ENCODE data around the gene SIGLEC12.
"Not testable (repeated sequence)": the region's sequence is repeated elsewhere in the genome, so short reads cannot be mapped to it uniquely, and the experiment has no call there.

SIGLEC12 gene

DNA sequence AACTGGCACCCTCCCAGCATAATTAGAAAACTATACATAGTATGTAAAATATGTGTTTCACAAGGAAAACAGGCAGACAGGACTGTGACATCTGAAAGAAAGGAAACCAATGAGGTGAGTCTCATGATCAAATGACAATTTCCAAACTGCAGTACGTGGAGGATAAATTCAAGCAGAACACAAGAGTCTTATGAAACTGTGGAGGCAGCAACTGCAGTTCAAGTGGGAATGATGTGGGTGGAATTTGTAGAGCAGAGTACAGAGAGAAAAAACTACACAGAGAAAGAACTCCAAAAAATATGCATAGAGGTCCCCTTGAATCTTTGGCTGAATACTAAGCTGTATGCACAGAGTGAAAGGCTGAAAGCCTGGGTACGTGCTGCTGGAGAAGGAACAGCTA, 20.2 kb upstream of the SIGLEC12 start:
- no peak for DNase-seq

DNA sequence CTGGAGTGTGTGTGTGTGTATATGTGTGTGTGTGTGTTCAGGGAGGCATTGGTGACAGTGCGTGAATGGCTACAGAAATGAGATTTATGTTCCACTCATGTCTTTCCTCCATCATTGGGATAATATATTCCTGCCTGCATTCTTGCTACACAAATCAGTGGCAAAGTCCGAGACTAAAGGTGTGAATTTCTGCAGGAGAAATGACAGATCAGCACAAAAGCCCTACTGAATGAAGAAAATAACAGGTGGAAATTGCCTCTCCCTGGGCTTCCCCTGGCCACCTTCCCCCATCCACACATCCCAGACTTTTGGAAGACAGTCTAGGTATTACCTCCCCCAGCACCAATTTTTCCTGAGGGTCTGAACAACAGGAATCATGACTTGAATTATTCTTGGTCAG, 19.8 kb upstream of the SIGLEC12 start:
- no peak for DNase-seq

DNA sequence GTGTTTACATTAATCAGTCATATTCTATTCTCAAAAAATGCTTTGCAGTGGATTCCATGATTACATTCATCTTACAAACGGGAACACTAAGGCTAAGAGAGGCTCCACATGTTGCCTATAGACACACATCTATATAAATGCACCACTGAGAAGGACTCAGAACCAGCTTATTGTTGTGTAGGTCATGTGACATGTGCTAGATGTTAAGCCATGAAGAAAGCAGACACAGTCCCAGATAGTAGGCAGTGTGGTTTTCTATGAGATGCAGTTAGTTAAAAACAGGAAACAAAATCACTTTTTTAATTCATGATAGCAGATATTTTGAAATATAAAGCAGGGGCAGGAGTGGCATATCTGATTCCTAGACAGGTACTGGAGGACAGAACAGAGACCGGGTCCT, 19.1 kb upstream of the SIGLEC12 start:
- no peak for DNase-seq

DNA sequence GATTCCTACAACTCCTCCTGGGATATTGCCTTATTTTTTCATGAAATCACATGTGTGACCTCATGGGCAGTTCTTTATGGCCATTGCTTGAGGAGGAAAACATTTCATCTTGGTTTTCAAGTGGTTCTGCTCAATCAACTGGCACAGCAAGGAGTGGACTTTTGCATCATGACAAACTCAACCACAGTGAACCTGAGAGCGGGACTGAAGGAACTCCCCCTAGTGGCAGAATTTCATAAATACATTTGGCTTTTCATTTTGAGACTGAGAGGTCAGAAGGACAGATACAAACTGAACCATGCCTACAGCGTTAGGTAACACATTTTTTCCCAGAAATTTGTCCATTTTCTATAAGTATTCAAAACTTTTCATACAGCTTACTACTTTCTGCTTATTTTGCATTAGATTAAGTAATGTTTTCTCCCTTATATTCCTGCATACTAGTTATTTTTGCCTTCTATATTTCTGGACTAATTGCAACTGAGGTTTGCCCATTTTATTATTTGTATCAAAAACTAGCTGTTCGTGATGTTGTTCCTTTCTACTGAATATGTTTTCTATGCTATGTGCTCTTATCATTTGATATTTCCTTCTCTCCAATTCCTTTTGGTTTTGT, 13.4 kb upstream of the SIGLEC12 start:
- DNase-seq = no peak

DNA sequence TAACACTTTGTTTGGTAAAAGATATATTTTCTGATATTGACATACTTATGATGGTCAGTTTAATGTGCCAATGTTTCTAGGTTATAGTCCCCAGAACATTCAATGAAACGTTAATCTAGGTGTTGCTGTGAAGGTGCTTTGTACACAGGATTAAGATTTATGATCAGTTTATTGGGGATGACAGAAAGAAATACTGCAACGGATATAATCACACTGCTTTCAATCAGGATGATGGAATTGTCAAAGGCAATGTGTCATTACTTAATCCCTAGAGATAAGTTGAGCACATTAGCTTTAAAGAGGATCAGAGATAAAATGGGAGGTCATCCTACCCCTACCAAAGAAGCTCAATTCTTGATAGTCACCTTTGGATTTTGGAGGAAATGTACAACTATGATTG, 12.4 kb upstream of the SIGLEC12 start:
- DNase-seq = no peak

DNA sequence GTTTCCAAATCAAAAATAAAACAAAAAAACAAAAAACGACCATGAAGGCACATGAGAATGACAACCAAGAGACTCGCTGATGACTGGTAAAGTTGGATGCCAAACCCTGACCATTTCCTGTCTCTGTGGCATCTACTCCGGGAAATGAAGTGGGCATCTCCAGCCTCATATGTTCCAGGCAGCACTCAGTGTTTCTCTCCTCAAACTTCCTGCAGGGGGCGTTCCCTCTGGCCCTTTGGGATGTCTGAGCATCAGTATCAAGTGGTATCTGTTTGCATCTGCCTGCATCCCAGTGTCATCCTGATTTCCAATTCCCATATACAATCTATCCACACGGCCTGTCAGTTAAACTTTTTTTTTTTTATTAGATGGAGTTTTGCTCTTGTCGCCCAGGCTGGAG, 9.8 kb upstream of the SIGLEC12 start:
- DNase-seq = no peak

DNA sequence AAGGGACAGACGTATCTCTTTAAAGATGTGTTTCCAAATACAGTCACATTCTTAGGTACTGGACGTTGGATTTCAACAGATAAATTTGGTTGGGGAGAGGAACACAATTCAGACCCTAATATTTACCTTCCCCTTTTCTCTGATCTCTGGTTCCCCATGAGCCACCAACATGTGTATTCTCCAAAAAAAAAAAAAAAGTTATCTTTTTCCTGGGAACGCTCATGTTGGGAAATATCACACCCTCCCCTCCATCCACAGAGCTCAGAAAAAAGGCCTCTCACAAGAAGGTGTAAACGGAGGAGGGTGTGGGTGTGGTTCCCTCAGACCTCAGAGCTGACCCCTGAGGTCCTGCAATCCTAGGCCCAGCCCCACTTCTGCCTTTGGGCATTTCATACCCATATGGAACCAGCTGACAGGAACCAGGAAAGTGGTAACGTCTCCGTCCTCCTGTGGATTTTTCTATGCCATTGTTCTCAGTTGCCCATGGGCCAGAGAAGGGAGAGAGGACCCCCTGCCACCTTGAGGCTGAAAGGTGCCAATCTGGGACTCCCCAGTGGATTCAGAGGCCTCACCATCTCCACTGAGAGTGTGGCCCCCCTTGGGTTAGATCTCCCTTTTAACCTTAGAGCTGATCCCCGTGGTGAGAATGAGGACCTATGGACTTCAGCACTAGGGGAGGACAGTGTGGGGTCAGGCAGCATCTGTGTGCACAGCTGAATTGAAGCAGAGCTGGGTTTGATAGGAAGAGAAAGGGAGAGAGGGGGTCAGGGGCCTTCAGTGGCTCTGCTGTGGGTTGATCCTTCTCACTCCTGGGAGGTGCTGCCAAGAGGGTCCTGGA, 8.4 kb upstream of the SIGLEC12 start:
- no peak for DNase-seq

DNA sequence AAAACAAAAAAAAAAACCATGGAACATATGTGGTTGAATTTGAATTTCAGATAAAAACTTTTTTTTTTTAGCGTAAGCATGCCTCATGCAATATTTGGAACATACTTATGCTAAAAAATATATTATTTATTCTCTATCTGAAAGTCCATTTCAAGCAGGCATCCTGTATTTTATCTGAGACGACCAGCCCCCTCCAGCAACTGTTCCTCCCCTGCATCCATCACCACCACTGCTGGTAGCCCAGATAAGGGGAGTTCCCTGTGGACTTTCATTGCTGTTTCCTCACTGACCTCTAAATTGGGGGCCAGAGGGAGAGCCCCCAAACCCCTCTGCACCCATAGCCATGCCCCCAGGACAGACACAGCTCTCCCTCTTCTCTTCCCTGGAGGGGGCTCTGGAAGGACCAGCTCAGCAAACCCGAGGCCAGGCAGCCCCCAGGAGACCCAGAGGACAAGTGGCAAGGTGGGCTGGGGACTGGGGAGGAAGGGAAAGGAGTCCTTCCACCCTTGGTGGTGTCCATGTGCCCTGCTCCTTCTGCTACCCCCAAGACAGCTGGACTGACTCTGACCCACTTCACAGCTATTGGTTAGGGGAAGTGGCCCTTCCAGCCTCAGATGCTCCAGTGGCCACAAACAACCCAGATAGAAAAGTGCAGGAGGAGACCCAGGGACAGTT, 6.6 kb upstream of the SIGLEC12 start:
- no peak for DNase-seq

DNA sequence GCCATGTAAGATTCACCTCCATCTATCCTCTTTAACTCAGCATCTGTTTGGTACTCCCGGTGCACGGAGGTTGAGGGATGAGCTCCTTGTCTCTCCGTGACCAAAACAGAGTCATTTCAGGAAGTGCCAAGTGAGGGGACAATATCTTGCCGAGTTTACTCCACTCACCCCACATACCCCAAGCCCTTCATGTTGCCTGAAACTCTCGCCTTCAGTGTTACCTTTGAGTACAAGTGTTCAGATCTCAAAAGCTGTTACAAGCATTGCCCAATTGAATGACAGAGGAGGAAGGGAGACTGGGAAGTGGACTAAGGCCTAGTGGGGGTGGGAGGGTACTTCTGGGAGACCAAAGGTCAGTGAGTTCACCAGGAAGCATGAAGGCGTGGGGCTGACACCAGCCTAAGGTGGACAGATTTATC, 6.0 kb upstream of the SIGLEC12 start:
- no peak for DNase-seq

DNA sequence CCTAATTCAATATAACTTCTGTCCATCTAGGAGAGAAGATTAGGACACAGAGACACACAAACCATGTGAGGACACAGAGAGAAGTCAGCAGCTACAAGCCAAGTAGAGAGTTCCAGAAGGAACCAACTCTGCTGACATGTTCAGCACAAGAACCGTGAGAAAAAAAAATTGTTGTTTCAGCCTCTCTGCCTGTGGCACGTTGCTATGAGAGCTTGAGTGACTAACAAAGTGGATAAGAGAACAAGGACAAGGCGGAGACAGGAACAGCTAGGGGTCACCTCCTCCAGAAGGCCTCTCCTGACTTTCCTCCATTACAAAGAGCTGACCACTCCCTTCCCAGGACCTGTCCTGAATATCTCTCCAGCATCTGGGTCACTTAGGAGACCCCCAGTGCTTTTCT, 5.6 kb upstream of the SIGLEC12 start:
- no peak for DNase-seq

DNA sequence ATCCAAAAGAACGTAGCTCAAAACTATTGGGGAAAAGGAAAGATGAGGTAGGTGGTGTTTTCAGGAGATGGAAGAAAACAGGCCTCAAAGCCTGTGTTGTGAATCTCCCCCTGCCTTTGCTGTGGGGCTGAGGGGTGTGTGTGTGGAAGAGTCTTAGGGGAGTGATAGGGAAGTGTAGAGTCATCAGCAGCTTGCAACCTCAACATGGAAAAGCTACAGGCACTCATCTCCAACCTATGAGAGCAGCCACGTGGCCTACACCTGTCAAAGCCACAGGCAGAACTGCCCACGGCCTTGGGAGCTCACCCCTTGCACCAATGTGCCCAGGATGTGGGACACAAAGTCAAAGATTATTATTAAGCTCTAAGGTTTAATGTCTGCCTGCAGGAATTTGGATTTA, 4.3 kb upstream of the SIGLEC12 start:
- no peak for DNase-seq

DNA sequence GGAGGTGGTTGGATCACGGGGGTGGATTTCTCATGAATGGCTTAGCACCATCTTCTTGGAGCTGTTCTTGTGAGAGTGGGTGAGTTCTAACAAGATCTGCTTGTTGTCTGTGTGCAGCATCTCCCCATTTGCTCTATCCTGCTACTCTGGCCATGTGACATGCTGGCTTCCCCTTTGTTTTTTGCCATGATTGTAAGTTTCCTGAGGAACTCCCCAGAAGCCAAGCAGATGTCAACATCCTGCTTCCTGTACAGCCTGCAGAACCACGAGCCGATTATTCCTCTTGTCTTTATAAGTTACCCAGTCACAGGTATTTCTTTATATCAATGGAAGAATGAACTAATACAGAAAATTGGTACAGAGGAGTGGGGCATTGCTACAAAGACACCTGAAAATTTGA, 2.3 kb upstream of the SIGLEC12 start:
- no peak for DNase-seq

DNA sequence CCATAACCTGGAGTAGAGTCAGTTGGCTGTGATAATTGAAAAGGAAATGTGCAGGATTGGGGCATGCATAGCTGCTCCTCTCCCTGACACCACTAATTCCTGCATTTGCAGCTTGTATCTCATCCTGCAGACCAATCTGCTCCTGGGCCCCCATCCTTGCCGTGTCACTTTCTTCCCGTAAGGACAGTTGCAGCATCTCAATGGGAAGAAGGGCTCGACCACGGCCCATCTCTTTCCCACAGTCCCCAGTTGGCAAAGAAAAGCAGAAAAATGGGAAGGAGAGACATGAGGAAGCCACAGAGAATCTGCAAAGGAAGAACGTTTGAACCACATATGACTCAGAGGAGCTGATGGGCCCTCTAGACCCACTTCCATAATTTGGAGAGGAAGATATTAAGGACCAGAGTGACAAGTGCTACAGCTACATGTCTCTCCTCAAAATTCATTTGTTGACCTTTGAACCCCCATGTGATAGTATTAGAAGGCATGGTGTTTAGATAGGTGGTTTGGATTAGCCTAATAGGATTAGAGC, 1.8 kb upstream of the SIGLEC12 start:
- DNase-seq = no peak

DNA sequence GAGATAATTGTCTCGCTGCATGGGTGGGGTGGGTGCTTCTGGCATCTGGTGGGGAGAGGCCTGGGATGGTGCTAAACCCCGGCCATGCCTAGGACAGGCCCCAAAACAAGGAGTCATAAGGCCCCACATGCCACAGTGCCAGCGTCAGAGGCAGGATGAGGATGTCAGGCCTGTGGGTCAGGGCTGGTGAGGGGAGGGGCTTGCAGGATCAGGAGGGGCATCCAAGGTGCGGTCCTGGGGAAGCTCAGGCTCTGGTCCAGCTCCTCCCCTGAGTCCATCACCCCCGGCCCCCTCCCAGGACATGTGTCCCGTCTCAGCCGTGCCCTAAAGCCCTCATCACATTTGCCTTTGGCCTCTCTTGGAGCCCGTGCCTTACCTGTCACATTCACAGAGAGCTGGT, 669 bp downstream of the SIGLEC12 start:
- DNase-seq = not testable (repeated sequence)

DNA sequence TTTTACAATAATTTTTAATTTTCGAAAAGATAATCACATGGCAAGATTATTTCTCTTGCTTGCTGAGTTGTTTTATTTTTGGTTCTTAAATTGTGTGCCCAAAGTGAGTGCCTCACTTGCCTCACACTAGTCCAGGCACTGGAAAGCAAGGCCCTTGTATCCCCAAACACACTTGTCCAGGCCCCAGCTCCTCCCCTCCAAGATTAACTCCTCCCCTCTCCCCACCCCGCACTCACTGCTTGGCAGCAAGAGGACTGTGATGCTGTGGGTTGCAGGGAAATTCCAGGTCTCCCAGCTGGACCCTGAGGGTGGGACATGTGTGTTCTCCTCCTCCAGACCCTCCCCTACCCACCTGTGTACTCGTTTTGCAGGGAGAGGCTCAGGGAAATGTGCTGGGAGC, 3.9 kb downstream of the SIGLEC12 start:
- DNase-seq = no peak

DNA sequence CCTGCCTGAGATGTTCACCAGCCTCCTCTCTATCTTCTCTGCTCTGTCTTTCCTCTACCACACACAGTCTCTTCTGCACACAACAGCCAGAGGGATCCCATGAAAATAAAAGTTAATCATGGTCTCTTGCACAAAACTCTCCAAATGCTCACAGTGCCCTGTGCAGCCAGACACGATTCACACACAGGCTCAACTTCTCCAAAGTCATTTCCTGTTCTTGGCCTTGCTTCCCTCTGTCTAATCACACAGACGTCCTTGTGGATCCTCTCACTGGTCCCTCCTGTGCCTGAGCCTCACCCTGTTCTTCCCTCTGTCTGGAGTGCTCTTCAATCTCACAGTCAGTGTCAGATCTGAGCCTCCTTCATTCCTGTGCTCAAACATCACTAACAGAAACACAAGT, 7.8 kb downstream of the SIGLEC12 start:
- no peak for DNase-seq

DNA sequence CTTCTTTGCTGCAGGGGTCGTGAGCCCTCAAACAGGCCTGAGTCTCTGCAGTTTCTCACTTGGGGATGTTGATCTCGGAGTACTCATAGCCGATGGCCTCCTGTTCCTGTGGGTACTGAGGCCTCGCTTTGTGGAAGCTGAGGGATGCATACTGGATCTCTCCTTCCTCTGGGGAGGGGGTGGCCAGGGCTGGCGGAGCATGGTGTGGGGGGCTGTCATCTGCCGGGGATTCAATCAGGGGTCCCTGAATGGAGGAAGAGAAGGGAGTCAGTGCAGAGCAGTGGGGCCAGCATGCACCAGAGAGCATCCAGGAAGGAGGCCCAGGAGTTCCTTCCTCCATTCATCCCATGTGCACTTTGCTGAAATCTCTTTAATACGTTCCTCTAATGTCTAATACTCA, 10.0 kb downstream of the SIGLEC12 start:
- DNase-seq = no peak

DNA sequence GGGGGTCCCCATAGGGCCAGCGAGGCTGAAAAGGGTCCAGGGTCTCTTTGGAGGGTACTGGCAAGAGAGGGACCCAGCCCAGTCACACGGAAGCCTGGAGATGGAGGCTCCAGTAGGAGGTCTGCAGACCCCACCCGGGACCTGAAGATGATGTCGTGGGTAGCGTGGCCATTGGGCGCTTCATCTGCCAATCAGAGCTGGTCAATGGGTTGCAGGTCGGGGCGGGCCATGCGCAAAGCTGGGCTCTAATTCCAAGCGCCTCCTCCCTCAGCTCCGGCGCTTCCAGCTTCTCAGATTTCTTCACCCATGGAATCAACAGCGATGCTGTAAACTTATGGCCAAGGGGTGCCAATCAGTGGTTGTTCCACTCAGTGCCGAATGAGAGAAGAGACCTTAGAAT, 10.9 kb downstream of the SIGLEC12 start:
- DNase-seq = no peak

DNA sequence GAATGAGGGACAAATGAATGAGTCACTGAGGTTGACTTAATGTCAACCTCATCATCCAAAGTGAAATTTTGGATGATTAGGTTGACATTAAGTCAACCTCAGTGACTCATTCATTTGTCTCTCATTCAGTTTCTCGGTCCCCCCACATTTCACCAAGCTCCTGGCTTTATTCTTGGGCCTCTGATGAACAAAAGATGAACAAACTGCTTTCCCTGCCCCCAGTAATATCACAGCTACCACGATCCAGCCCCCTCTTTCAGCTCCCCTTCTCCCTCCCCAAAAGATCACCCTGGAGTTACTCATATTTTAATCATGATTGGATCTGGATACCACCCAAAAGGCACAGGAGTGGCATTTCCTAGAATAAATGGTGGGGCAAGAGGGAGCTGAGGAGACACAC, 12.5 kb downstream of the SIGLEC12 start:
- DNase-seq = no peak

DNA sequence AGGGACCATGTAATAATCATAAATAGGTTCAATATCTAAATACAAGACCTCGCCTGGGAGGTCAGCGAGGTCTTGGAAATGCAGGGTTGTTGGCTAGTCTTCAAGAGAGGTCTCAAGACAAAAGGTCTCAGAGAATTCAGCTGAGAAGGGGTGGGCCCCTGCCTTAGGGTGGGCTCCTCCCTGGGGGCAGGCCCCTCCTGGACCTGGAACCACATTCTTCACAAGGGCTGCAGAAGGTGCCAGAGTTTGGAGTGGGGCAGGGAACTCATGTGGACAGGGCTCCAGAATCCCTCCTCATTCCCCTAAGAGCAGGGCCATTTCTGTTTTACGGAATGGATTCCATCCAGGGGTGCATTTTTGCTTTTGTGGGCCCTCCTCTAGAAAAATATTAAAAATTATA, 13.1 kb downstream of the SIGLEC12 start:
- DNase-seq = no peak

DNA sequence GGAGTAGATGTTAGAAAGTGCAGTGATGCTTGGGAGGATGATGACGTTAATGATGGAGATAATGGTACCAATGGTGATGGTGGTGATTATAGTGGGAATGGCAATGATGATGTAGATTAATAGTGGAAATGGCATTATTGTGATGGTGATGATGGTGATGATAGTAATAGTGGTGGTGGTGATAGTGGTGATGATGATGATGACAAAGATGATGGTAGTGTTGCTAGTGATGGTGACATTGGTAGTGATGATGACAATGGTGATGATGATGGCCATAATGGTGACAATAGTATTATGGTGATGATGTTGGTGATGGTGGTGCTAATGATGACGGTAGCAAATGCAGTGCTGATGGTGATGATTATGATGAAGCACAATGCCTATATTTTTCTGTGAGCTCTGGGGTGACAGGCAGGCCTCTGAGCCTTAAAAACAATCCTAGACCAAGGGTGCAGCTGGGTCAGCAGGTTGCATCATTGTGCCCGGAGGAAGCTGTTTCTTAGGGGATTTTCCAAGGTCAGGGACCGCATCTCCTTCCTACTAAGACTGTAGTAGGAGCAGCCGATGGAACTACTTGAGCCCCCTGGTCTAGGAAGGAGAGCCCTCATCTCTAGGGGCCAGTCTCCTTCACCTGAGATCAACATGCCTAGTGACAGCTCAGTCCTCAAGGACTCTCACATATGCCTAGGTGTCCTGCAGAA, 15.5 kb downstream of the SIGLEC12 start:
- no peak for DNase-seq

DNA sequence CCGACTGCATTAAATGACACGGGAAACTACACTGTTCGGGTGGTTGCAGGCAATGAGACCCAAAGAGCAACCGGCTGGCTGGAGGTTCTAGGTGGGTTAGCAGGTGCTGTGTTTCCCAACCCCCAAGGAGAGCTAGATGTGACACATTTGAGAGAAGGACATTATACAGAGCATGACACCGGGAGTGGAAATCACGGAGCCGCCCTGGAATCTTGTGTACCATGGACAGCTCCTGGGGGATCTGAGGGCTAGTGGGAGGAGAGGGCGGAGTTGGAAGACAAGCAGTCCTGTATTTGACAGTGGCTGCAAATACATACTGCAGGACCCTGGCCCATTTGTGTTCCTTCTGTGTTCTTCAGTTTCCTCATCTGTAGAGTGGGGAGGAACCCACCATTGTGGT, 21.0 kb downstream of the SIGLEC12 start:
- no peak for DNase-seq
